Brain pericyte (primary cell): Measurements from ENCODE around the gene FBXW5.

Experiments used
- DNase-seq: peaks from one replicate; pipeline ENCODE4 v3.0.0-alpha.2; 2012; ENCODE audit warnings: low read depth, low spot score

Gene FBXW5

GRCh38 chr9:136944519-136945332 lies at the start of gene FBXW5, which contains the start of gene C8G:
FBXW5 (minus strand) TSS chr9:136944738; CDS start chr9:136944083, 655 bp downstream.
C8G (plus strand) TSS chr9:136945243; CDS start chr9:136945321, 78 bp downstream.
- peak; percentile 68 for DNase-seq

GRCh38 chr9:136992819-136993369 lies 48.4 kb upstream of the FBXW5 start:
- no peak for DNase-seq

- no peak for DNase-seq
Measured at GRCh38 chr9:136991993-136992818, 47.7 kb upstream of the FBXW5 start, which contains the start of gene PAXX. PAXX (plus strand) TSS chr9:136992422; CDS start chr9:136992444, 22 bp downstream.

- no peak for DNase-seq
Measured at GRCh38 chr9:136990242-136990911, 45.8 kb upstream of the FBXW5 start.

DNA sequence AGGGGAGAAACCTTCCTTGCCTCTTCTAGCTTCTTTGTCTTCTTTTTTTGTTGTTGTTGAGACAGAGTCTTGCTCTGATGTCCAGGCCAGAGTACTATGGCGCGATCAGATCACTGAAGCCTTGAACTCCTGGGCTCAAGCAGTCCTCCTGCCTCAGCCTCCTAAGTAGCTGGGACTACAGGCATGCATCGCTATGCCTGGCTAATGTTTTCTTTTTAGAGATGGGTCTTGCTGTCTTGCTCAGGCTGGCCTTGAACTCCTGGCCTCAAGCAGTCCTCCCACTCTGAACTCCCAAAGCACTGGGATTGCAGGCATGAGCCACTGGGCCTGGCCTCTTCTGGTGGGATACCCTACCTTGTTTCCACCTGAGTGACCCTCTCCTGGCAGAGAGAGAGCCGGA lies 44.3 kb upstream of the FBXW5 start:
- DNase-seq, result no peak

- no peak for DNase-seq
Measured at GRCh38 chr9:136985853-136986252, 41.3 kb upstream of the FBXW5 start.

- DNase-seq, result no peak
Measured at GRCh38 chr9:136985027-136985602, 40.6 kb upstream of the FBXW5 start.

DNA sequence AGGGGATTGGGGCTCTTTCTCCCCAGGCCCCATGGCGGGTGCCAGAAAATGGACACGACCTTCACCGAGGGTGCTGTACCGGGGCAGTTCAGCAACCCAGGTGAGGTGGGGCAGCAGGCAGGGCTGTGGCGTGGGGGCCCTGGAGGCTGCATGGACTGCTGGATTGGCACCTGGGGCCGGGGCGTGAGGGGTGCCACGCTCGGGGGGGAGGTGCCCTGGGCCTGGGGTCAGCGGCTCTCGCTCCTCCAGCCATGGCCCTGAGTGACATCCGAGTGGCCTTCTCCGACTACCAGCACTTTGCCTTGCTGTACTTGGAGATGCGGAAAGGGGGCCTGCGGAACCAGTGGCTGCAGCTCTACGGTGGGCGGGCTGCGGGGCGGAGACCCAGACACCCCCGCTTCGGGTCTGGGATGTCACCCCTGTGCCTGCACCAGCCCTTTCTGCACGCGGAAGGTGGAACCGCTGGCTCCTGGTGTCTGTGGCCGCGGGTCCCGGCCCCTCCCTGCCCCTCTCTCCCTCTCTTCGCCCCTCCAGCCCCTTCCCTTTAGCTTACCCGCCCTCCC lies 40.0 kb upstream of the FBXW5 start:
- no peak for DNase-seq

DNA sequence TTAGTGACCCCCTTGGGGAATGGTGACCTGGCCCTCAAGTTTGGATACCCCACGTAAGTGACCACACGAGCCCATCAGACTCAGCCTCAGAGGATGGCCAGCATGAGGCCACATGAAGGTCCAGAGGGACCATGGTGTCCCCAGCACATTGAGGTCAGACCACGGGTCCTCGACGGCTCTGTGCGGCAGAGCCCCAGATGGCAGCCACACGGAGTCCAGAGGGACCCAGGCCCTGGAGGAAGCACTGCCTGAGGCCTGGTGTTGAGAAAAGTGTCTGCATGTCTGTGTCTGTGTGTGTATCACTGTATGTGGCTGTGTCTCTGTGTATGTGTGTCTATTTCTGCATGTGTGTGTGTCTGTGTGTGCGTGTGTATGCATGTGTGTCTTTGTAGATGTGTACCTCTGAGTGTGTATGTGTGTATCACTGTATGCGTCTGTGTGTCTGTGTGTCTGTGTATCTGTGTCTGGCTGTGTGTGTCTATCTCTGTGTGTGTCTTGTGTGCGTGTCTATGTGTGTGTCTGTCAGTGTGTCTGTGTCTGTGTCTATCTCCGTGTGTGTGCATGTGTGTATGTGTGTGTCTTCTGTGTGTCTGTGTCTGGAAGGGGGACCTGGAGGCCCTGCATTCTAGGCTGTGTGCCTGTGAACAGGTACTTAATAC lies 39.2 kb upstream of the FBXW5 start:
- no peak for DNase-seq

- no peak for DNase-seq
Measured at GRCh38 chr9:136983167-136983566, 38.6 kb upstream of the FBXW5 start.

- no peak for DNase-seq
Measured at GRCh38 chr9:136982232-136983051, 37.9 kb upstream of the FBXW5 start, which contains the start of gene LCNL1. LCNL1 (plus strand) TSS chr9:136982993; CDS start chr9:136983587, 594 bp downstream.

DNA sequence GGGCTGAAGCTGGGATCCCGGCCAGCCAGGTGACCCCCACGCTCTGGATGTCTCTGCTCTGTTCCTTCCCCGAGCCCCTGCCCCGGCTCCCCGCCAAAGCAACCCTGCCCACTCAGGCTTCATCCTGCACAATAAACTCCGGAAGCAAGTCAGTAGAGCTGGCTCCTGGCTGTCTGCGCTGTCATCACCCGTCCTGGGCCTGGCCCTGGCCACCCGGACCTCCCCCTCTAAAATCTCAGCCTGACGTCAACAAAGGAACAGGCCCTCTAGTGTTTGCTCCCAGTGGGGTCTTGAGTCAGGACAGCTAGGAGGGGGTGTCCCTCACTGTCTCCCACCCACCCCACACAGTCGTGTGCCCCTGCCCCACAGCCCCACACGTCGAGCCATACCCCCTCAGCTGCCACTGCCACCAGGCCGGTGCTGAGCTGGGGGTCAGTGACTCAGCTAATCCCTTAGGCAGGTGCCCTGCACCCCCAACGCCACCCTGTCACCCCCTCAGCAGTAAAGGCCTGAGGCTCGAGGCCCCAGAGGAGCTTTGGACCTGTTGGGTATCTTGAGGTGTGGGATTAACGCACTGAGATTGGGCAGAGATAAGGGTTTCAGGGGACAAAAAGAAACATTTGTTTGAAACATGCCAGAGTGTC lies 37.2 kb upstream of the FBXW5 start:
- no peak for DNase-seq

DNA sequence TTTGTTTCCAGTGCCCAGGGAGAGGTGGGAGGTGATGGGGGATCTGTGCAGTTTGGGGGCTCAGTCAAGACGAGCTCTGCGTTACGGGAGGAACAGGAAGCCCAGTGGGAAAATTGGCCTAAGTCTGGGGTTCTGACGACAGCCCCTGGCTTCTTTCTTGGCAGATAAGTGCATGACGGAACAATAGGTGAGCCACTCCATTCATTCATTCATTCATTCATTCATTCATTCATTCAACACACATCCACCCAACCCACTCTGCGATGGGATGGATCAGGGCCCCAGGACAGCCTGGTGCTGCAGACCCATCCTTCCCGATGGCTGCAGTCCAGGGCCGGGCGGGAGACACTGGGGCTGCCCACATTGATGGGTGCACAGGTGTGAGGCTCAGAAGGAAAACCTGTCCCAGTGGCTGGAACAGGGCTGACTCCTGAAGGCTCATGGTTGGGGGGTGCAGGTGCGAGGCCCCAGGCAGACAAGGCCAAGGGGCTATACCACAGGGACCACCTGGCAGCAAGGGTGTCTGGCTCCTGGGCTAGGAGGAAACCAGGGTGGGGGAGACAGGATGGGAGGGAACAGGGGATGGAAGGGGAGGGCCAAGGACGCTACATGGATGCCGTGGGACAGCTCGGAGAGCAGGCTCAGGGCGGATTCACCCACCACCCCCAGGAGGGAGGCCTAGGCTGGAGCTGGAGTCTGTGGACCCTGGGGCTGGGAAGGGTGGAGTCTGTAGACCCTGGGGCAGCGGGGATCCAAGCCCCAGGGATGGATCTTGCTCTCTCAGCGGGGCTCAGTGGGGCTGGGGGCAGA lies 36.3 kb upstream of the FBXW5 start:
- DNase-seq, result no peak

DNA sequence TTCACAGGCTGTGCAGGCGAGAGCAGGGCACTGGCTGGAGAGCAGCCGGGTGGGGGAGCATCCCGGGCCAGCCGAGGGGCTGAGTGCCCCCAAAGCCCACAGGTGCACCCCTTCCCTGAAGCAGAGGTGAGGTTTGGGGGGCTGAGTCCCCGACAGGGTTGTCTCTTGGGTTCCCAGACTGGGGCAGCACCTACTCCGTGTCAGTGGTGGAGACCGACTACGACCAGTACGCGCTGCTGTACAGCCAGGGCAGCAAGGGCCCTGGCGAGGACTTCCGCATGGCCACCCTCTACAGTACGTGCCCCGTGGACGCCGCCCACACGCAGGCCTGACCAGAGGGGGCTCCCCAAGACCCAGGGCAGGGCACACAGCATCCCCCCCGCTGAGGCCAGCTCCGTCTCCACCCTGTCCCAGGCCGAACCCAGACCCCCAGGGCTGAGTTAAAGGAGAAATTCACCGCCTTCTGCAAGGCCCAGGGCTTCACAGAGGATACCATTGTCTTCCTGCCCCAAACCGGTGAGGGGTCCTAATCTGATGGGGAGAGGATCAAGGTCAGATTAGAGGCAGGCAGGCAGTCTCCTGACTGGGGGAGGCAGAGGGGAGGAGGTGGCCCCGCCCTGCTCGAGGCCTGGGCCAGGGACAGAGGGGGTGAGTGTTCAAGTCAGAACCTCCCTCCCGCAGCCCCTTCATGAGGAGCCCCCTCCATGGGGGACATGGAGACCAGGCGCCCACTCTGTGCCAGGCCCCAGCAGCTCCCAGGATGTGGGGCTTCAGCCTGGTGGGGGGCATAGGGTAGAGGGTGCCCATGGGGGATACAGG lies 35.4 kb upstream of the FBXW5 start:
- no peak for DNase-seq

GRCh38 chr9:136978865-136979544 lies 34.5 kb upstream of the FBXW5 start:
- DNase-seq, result no peak

DNA sequence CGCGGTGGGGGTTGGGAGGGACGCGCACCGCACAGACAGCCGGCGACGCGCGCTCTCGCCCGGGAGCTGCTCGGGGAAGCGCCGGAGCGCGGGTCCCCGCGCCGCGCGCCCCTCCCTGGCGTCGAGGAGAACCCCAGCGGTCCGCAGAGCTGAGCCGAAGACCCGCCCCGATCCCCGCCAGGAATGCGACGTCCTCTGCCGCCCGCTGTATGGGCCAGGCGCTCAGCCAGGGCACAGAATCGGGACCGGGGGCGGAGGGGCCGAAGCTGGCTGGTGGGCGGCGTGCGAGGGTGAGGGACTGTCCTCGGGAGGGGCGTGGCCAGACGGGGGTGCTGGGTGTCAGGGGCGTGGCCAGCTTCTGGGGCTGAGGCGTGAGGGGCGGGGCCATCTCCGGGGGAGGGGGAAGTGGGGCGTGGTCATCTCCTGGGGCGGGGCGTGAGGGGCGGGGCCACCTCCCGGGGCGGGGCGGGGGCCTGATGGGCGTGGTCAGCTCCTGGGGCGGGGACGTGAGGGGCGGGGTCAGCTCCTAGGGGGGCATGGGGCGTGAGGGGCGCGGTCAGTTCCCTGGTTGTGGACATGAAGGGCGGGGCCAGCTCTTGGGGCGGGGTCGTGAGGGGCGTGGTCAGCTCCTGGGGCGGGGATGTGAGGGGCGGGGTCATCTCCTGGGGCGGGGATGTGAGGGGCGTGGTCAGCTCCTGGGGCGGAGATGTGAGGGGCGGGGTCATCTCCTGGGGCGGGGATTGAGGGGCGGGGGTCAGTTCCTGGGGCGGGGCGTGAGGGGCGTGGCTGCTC lies 33.7 kb upstream of the FBXW5 start:
- DNase-seq, result no peak
